ENCODE results near the gene MYO3B. TPM values are rescaled to one million over a fixed set of nuclear protein-coding genes. Genes with fewer than 3 reads are reported as not detected.
A peak's percentile ranks its signal among the peaks of the same experiment; 100 is the strongest.

Gene MYO3B
- total and polyA plus RNA-seq, 4 experiments from 2014 or later = not detected

DNA sequence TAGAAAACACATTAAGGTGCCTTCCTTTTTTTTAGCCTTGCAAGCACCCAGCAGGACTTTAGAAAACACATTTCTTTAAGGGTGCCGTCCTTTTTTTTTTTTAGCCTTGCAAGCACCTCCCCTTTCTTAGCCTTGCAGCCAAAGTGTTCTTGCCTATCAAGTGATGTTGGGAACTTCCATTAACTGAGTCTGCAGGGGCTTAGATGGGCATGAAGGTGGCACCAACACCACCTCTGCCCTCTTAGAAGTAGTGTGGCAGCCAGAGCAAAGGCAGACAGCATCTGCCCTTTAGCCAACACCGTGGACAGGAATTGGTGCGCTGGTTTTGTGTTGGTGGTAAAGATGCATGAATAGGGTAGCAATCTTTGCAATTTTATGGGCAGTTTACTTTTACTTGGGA lies 325.6 kb downstream of the MYO3B start:
- no peak overlapping the region for H3K27ac Mint-ChIP-seq
- no peaks in the 10 kb centered on the region for H3K9me3 Mint-ChIP-seq
- no peaks in the 10 kb centered on the region for H3K27me3 ChIP-seq (ENCODE audit: insufficient read depth, low read length)
- peaks cover 13 to 29% (median 15%) of the 10 kb centered on the region in 4 donors for H3K4me1 Mint-ChIP-seq
- no peaks in the 10 kb centered on the region for H3K9me3 ChIP-seq (ENCODE audit: control insufficient read depth in 1 of 2, low read length in 2 of 2)
- H3K4me1 ChIP-seq (ENCODE audit: insufficient read depth, low read length) = peaks cover 14% of the 10 kb centered on the region
- H3K36me3 ChIP-seq (ENCODE audit: insufficient read depth, low read length) = no peaks in the 10 kb centered on the region
- intact Hi-C loops (cut with micrococcal nuclease) = no loop called here
- DNase-seq = no peak
- POLR2A ChIA-PET (ENCODE audit: partially characterized antibody) = no interaction called here
- peaks cover 2 to 14% of the 10 kb centered on the region in 2 donors for H3K27me3 Mint-ChIP-seq
- H3K4me3 Mint-ChIP-seq = no peak overlapping the region
- H3K27ac ChIP-seq (ENCODE audit: low read depth, low read length) = no peak overlapping the region
- no peak overlapping the region for H3K4me3 ChIP-seq (ENCODE audit: low read length in 2 of 2)
- CTCF ChIA-PET (ENCODE audit: partially characterized antibody) = no interaction called here
- H3K36me3 Mint-ChIP-seq = no peaks in the 10 kb centered on the region

DNA sequence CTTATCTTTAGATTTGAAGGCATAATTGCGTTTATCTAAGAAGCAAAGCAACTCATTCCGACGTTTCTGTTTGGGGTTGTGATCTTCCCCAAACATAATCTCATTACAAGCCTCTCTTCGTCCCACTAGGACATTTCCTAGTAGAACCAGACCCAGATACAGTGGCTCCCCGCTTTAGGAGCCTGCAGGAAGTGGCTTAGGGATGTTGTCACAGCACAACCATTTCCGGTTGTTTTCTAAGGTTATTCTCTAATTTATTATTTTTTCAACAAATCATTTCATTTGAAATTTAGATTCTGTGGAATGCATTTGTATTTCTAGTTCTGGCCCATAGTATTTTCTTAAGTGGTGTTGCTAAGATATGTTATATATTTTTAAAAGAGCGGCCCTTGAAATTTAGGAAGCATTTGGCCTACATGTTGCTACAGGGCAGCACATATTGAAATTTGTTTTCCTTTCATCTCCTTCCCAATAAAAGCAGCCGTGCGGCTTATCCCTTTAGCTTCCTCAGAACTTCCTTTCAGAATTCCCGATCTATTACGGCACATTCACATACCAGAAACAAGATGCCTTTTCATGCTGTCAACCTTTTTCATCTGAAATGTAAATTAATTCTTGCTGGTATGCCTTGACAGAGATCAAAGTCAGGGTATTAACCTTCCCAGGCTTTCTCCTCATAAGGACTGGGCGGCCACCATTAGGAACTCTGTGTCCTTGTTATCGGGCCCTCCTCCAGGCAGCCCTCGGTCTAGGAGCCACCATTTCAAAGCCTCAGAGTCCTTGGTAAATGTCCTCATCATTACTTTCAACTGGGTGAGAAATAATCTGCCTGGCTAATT lies 326.2 kb downstream of the MYO3B start:
- ChIA-PET CTCF (ENCODE audit: partially characterized antibody) (no interaction called here), POLR2A (ENCODE audit: partially characterized antibody) (no interaction called here)
- DNase-seq = no peak
- H3K9me3 Mint-ChIP-seq = no peaks in the 10 kb centered on the region
- H3K27ac Mint-ChIP-seq = no peak overlapping the region
- no peaks in the 10 kb centered on the region for H3K9me3 ChIP-seq (ENCODE audit: control insufficient read depth in 1 of 2, low read length in 2 of 2)
- H3K4me1 ChIP-seq (ENCODE audit: insufficient read depth, low read length) = peaks cover 14% of the 10 kb centered on the region
- no peaks in the 10 kb centered on the region for H3K36me3 ChIP-seq (ENCODE audit: insufficient read depth, low read length)
- intact Hi-C loops (cut with micrococcal nuclease) = no loop called here
- H3K27me3 ChIP-seq (ENCODE audit: insufficient read depth, low read length) = no peaks in the 10 kb centered on the region
- H3K36me3 Mint-ChIP-seq = no peaks in the 10 kb centered on the region
- peaks cover 2 to 12% of the 10 kb centered on the region in 2 donors for H3K27me3 Mint-ChIP-seq
- no peak overlapping the region for H3K27ac ChIP-seq (ENCODE audit: low read depth, low read length)
- no peak overlapping the region for H3K4me3 Mint-ChIP-seq
- H3K4me3 ChIP-seq (ENCODE audit: low read length in 2 of 2) = no peak overlapping the region
- peaks cover 13 to 29% (median 15%) of the 10 kb centered on the region in 4 donors for H3K4me1 Mint-ChIP-seq

DNA sequence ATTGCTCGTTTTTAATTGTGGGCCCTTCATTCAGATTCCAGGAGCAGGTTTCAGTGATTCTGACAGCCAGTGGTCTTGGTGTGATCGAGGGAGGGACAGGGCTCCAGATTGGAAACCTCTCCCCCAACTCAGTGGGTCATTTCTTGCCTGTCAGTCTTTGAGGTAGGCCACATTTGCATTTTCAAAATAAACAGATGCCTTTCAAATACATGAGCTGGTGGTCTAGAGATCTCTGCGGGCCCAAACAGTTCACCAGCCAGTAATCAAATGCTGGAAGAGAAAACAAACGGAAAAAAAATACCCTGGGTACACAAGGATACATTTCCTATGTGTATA lies 326.8 kb downstream of the MYO3B start:
- Histone ChIP-seq H3K36me3 (ENCODE audit: insufficient read depth, low read length) (no peaks in the 10 kb centered on the region), H3K4me1 (ENCODE audit: insufficient read depth, low read length) (peaks cover 14% of the 10 kb centered on the region), H3K4me3 (ENCODE audit: low read length in 2 of 2) (no peak overlapping the region), H3K9me3 (ENCODE audit: control insufficient read depth in 1 of 2, low read length in 2 of 2) (no peaks in the 10 kb centered on the region), H3K27ac (ENCODE audit: low read depth, low read length) (no peak overlapping the region), H3K27me3 (ENCODE audit: insufficient read depth, low read length) (no peaks in the 10 kb centered on the region)
- Mint-ChIP-seq H3K27me3 (peaks cover 2 to 12% of the 10 kb centered on the region in 2 donors), H3K36me3 (no peaks in the 10 kb centered on the region), H3K4me1 (peaks cover 13 to 29% (median 15%) of the 10 kb centered on the region in 4 donors), H3K9me3 (no peaks in the 10 kb centered on the region), H3K4me3 (no peak overlapping the region), H3K27ac (no peak overlapping the region)
- ChIA-PET CTCF (ENCODE audit: partially characterized antibody) (no interaction called here), POLR2A (ENCODE audit: partially characterized antibody) (no interaction called here)
- no peak for DNase-seq
- intact Hi-C loops (cut with micrococcal nuclease) = no loop called here

DNA sequence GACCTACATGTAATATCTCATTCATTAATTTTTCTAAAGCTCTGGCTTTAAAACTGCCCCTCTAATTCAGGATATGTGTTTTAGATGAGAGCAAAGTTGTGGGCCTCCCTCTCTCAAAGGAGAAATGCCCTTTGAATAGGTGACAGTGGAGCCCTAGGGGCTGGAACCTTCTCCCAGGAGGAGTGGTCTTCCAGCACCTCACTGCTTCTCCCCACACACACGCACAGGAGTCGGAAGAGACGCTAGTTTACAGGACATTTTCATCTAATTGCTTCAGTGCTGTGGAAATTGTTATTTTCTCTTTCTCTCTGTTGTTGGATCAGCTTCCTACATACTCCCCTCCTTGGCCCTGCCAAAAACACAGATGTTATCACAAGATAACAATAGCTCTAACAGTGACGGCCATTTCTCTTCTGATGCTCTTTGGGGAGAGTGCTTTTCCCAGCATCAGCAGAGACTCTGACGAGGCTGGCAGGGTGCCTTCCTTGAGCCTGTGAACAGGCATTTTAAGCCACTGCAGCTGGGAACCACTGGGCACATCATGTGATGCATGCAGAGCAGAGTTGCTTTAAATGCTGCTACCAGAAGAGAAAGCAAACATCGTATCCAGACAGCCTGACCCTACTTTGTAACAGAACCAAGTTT lies 327.8 kb downstream of the MYO3B start:
- no peaks in the 10 kb centered on the region for H3K36me3 ChIP-seq (ENCODE audit: insufficient read depth, low read length)
- no peak overlapping the region for H3K27ac Mint-ChIP-seq
- no peaks in the 10 kb centered on the region for H3K9me3 Mint-ChIP-seq
- no peak for DNase-seq
- peaks cover 13 to 29% (median 15%) of the 10 kb centered on the region in 4 donors for H3K4me1 Mint-ChIP-seq
- H3K4me1 ChIP-seq (ENCODE audit: insufficient read depth, low read length) = peaks cover 14% of the 10 kb centered on the region
- H3K27ac ChIP-seq (ENCODE audit: low read depth, low read length) = no peak overlapping the region
- H3K27me3 Mint-ChIP-seq = peaks cover 2 to 7% of the 10 kb centered on the region in 2 donors
- no peaks in the 10 kb centered on the region for H3K27me3 ChIP-seq (ENCODE audit: insufficient read depth, low read length)
- H3K4me3 ChIP-seq (ENCODE audit: low read length in 2 of 2) = no peak overlapping the region
- peak overlapping the region in 1 of 8 donors; percentile 27 for H3K4me3 Mint-ChIP-seq
- intact Hi-C loops (cut with micrococcal nuclease) = no loop called here
- ChIA-PET POLR2A (ENCODE audit: partially characterized antibody) (no interaction called here), CTCF (ENCODE audit: partially characterized antibody) (no interaction called here)
- no peaks in the 10 kb centered on the region for H3K36me3 Mint-ChIP-seq
- no peaks in the 10 kb centered on the region for H3K9me3 ChIP-seq (ENCODE audit: control insufficient read depth in 1 of 2, low read length in 2 of 2)

DNA sequence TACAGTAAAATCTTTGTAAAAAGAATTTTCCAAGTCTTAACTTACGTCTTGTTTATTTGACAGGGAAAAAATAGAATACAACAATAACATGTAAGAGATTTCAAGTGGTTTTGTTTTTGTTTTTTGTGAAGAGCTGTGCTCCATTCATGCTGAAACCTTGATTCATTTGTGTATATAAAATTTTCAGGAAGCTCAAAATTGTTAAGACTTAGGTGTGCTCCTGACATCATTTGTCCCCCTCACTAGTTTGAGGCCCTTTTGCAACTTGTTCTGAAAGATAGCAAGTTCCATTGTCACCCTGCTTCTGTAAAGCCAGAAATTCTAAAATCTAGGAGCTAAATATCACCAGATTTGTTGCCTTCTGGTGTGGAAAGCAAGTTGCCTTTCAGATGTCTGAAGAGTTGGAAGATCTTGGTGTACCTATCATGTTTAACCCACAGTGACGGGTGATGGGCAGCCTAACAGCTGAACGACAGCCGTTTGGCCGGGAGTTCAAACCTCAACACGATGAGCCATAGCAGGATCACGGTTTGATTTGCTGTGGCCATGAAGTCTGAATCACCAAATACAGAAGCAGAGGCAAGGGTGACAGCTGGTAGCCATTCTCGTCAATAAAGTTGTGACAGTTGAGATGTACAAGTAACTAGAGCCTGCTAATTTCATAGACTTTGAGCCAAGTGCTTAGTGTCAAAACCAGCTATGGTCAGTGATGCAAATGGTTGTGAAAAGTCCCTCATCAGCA lies 331.7 kb downstream of the MYO3B start:
- Mint-ChIP-seq H3K9me3 (no peaks in the 10 kb centered on the region), H3K36me3 (no peaks in the 10 kb centered on the region), H3K4me1 (peaks cover 11 to 25% (median 14%) of the 10 kb centered on the region in 4 donors), H3K27ac (no peak overlapping the region), H3K27me3 (peaks cover 5 to 6% of the 10 kb centered on the region in 2 donors), H3K4me3 (no peak overlapping the region)
- no peak for DNase-seq
- H3K4me3 ChIP-seq (ENCODE audit: low read length in 2 of 2) = no peak overlapping the region
- H3K36me3 ChIP-seq (ENCODE audit: insufficient read depth, low read length) = no peaks in the 10 kb centered on the region
- POLR2A ChIA-PET (ENCODE audit: partially characterized antibody) = no interaction called here
- H3K4me1 ChIP-seq (ENCODE audit: insufficient read depth, low read length) = peaks cover 14% of the 10 kb centered on the region
- intact Hi-C loops (cut with micrococcal nuclease) = no loop called here
- no peaks in the 10 kb centered on the region for H3K27me3 ChIP-seq (ENCODE audit: insufficient read depth, low read length)
- CTCF ChIA-PET (ENCODE audit: partially characterized antibody) = no interaction called here
- H3K27ac ChIP-seq (ENCODE audit: low read depth, low read length) = no peak overlapping the region
- H3K9me3 ChIP-seq (ENCODE audit: control insufficient read depth in 1 of 2, low read length in 2 of 2) = no peaks in the 10 kb centered on the region

DNA sequence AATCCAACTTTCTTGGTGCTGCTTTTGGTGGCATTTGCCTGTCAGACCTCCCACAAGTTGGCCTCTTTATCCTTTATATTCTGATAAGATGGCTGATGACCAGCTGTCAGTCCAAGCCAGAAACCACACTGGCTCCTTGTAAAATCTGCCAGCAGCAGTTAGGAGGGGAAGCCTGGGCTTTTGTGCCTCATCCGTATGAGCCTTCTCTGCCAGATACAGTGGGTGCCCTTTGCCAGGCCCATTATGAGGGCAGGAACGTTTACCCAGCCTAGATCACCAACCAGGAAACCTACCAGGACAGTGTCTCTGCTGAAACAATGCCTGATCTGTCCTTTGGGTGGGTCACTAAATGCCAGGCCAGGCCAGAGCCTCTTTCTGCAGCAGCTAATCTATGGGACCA lies 334.3 kb downstream of the MYO3B start:
- Mint-ChIP-seq H3K27ac (peak overlapping the region in 1 of 7 donors; percentile 4), H3K4me3 (no peak overlapping the region), H3K36me3 (no peaks in the 10 kb centered on the region), H3K27me3 (peaks cover 6 to 9% of the 10 kb centered on the region in 2 donors), H3K9me3 (no peaks in the 10 kb centered on the region), H3K4me1 (peaks cover 8 to 9% (median 9%) of the 10 kb centered on the region in 4 donors)
- intact Hi-C loops (cut with micrococcal nuclease) = no loop called here
- Histone ChIP-seq H3K36me3 (ENCODE audit: insufficient read depth, low read length) (no peaks in the 10 kb centered on the region), H3K9me3 (ENCODE audit: control insufficient read depth in 1 of 2, low read length in 2 of 2) (no peaks in the 10 kb centered on the region), H3K27ac (ENCODE audit: low read depth, low read length) (no peak overlapping the region), H3K4me3 (ENCODE audit: low read length in 2 of 2) (no peak overlapping the region), H3K4me1 (ENCODE audit: insufficient read depth, low read length) (peaks cover 13% of the 10 kb centered on the region), H3K27me3 (ENCODE audit: insufficient read depth, low read length) (no peaks in the 10 kb centered on the region)
- ChIA-PET POLR2A (ENCODE audit: partially characterized antibody) (interaction anchor here (0.7 kb wide), 1 partner anchor 49 kb away, joined by 3 read pairs; no protein-coding TSS in a partner anchor), CTCF (ENCODE audit: partially characterized antibody) (no interaction called here)
- no peak for DNase-seq

DNA sequence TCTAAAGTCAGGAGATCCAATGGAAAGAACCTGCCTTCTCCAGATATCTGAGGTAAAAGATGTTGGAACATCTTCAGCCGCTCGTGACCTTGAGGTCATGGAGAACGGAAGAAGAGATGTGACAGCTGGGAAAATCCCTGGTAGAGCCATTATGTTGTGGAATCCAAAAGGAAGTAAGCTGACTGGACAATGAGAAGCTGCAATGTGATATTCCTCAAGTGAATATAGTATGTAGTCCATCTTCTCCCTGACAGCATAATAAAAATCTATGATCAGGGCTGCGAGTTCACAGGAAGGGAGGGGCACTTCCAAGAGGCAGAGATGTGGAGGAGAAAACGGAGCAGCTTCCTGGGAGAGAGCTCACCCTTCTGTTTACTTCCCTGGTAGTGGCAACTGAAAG lies 336.2 kb downstream of the MYO3B start:
- no peaks in the 10 kb centered on the region for H3K9me3 ChIP-seq (ENCODE audit: control insufficient read depth in 1 of 2, low read length in 2 of 2)
- no peak overlapping the region for H3K4me3 ChIP-seq (ENCODE audit: low read length in 2 of 2)
- H3K4me1 ChIP-seq (ENCODE audit: insufficient read depth, low read length) = no peaks in the 10 kb centered on the region
- peaks cover 9% of the 10 kb centered on the region in 2 donors for H3K27me3 Mint-ChIP-seq
- H3K27ac ChIP-seq (ENCODE audit: low read depth, low read length) = no peak overlapping the region
- ChIA-PET POLR2A (ENCODE audit: partially characterized antibody) (no interaction called here), CTCF (ENCODE audit: partially characterized antibody) (no interaction called here)
- DNase-seq = no peak
- H3K4me3 Mint-ChIP-seq = no peak overlapping the region
- no peaks in the 10 kb centered on the region for H3K36me3 ChIP-seq (ENCODE audit: insufficient read depth, low read length)
- H3K9me3 Mint-ChIP-seq = no peaks in the 10 kb centered on the region
- H3K36me3 Mint-ChIP-seq = no peaks in the 10 kb centered on the region
- H3K27me3 ChIP-seq (ENCODE audit: insufficient read depth, low read length) = no peaks in the 10 kb centered on the region
- H3K4me1 Mint-ChIP-seq = peaks cover 0 to 1% (median 0%) of the 10 kb centered on the region in 4 donors
- H3K27ac Mint-ChIP-seq = no peak overlapping the region
- intact Hi-C loops (cut with micrococcal nuclease) = no loop called here

Measured in CD4-positive, alpha-beta memory T cell (primary cell).